Neural progenitor cell (in vitro differentiated cells): Measurements from ENCODE around the gene PDK3. TPM values are rescaled to one million over a fixed set of nuclear protein-coding genes. Genes with fewer than 3 reads are reported as not detected.

Experiments used
- DNase-seq: peaks from one replicate; pipeline ENCODE4 v3.0.0-alpha.2; 2016; ENCODE audit warnings: low spot score
- H2AFZ ChIP-seq: fragments of 200-600 bp; sonication (generic); replicated peaks from 2 replicates; pipeline ENCODE4 v1.6.1; 2016; ENCODE audit warnings: antibody characterized with exemption
- H3F3A ChIP-seq: fragments of 200-600 bp; sonication (generic); 2 replicates; pipeline ENCODE4 v1.6.1; 2016; ENCODE audit warnings: antibody characterized with exemption, low read depth
- H3K27ac ChIP-seq: fragments of 200-600 bp; sonication (generic); 2 replicates; pipeline ENCODE4 v1.5.1; 2016; ENCODE audit warnings: mild to moderate bottlenecking
- H3K27me3 ChIP-seq: fragments of 200-600 bp; sonication (generic); 2 replicates; pipeline ENCODE4 v1.6.1; 2016; ENCODE audit warnings: mild to moderate bottlenecking, moderate library complexity
- H3K36me3 ChIP-seq: fragments of 200-600 bp; sonication (generic); 2 replicates; pipeline ENCODE4 v1.5.1; 2016
- H3K4me1 ChIP-seq: fragments of 200-600 bp; sonication (generic); 2 replicates; pipeline ENCODE4 v1.6.1; 2016; ENCODE audit warnings: mixed run types
- H3K4me2 ChIP-seq: fragments of 200-600 bp; sonication (generic); 2 replicates; pipeline ENCODE4 v1.6.1; 2016
- H3K4me3 ChIP-seq: fragments of 200-600 bp; sonication (generic); 2 replicates; pipeline ENCODE4 v1.5.1; 2016
- H3K79me2 ChIP-seq: fragments of 200-600 bp; sonication (generic); 2 replicates; pipeline ENCODE4 v1.6.1; 2016; ENCODE audit warnings: low read depth
- H3K9ac ChIP-seq: fragments of 200-600 bp; sonication (generic); 2 replicates; pipeline ENCODE4 v1.6.1; 2016
- H3K9me3 ChIP-seq: fragments of 200-600 bp; sonication (generic); 2 replicates; pipeline ENCODE4 v1.5.1; 2016; ENCODE audit warnings: low read depth
- H4K20me1 ChIP-seq: fragments of 200-600 bp; sonication (generic); 2 replicates; pipeline ENCODE4 v1.6.1; 2016; ENCODE audit warnings: low read depth
- H3K27ac Mint-ChIP-seq: 3 replicates; pipeline ENCODE4 v1.8.0; 2021; ENCODE audit warnings: mixed read lengths
- H3K27me3 Mint-ChIP-seq: 2 replicates; pipeline ENCODE4 v1.8.0; 2022; ENCODE audit warnings: low read depth, mild to moderate bottlenecking, inconsistent platforms, moderate library complexity, mixed read lengths; ENCODE audit not compliant: insufficient read depth
- H3K36me3 Mint-ChIP-seq: 3 replicates; pipeline ENCODE4 v1.8.0; 2021; ENCODE audit warnings: mixed read lengths
- H3K4me1 Mint-ChIP-seq: 3 replicates; pipeline ENCODE4 v1.8.0; 2021; ENCODE audit warnings: mixed read lengths
- H3K4me3 Mint-ChIP-seq: 3 replicates; pipeline ENCODE4 v1.8.0; 2021; ENCODE audit warnings: mild to moderate bottlenecking, moderate library complexity, mixed read lengths
- H3K9me3 Mint-ChIP-seq: 3 replicates; pipeline ENCODE4 v1.8.0; 2020; ENCODE audit warnings: mixed read lengths
- CTCF ChIP-seq: fragments of 200-600 bp; sonication (generic); IDR thresholded peaks from 2 replicates; pipeline ENCODE4 v1.5.1; 2017; ENCODE audit warnings: antibody characterized with exemption, mild to moderate bottlenecking
- EZH2 ChIP-seq: fragments of 200-600 bp; sonication (generic); IDR thresholded peaks from 2 replicates; pipeline ENCODE4 v1.6.1; 2017; ENCODE audit warnings: antibody characterized with exemption, mild to moderate bottlenecking, moderate library complexity
- EZH2phosphoT487 ChIP-seq: fragments of 200-600 bp; sonication (generic); IDR thresholded peaks from 2 replicates; pipeline ENCODE4 v1.6.1; 2017; ENCODE audit warnings: antibody characterized with exemption
- total RNA-seq: library from RNA; depleted of rRNA; stranded (reverse); fragments of >200 nt; gene quantifications from 2 replicates; pipeline ENCODE4 v1.2.3, GENCODE V29; 2015; ENCODE audit warnings: low replicate concordance

The PDK3 gene
- total RNA-seq, 1 donor from 2014 or later, result 100 TPM

DNA sequence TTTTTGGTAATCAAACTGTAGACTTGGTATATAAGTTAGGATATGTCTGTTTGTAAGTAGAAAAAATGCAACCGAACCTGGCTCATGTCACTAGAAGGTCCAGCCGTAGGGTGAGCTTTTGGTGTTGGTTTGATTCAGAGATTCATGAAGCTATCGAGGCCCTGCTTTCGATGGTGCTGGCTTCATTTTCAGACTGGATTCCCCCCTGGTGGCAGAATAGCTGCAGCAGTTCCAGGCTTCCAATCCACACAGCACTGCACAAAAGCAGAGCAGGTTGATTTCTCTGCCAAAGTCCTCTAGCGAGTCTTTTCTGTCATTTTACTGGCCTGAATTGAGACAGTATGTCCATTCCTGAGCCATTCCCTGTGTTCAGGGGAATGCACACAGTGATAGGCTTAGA lies 33.1 kb downstream of the PDK3 start:
- Histone ChIP-seq H3K4me3 (no peak overlapping the region), H3K4me1 (peaks cover 10% of the 10 kb centered on the region), H3K27me3 (no peaks in the 10 kb centered on the region), H3K79me2 (no peaks in the 10 kb centered on the region), H4K20me1 (peaks cover 24% of the 10 kb centered on the region), H3K4me2 (no peak overlapping the region), H3K27ac (peak overlapping the region; percentile 13), H3K36me3 (peaks cover 7% of the 10 kb centered on the region), H2AFZ (no peak overlapping the region), H3K9me3 (no peaks in the 10 kb centered on the region), H3F3A (peaks cover 14% of the 10 kb centered on the region), H3K9ac (no peak overlapping the region)
- Mint-ChIP-seq H3K4me3 (no peak overlapping the region), H3K36me3 (peaks cover 20% of the 10 kb centered on the region), H3K27me3 (no peaks in the 10 kb centered on the region), H3K27ac (no peak overlapping the region), H3K9me3 (no peaks in the 10 kb centered on the region), H3K4me1 (peaks cover 20% of the 10 kb centered on the region)
- TF ChIP-seq CTCF, result peak; percentile 42
- TF ChIP-seq EZH2, result no peak
- TF ChIP-seq EZH2phosphoT487, result no peak
- peak; percentile 41 for DNase-seq

DNA sequence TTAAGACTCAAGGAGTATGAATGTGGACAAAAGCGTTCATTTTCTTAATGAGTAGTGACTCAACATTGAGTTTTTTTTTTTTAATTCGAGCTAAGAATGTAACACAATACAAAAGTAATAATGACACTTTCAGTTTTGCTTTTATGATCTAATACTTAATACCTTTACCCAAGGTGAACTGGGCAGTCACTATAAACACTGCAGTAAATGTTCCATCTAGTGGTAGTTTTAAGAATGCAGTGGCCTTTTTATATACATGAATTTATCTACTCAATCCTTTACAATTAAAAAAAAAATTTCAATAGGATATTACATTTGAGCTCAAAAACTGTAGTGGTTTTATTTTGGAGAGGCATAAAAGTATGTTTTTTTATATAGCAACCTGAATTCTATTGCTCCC lies 33.9 kb downstream of the PDK3 start:
- no peak overlapping the region for H3K4me3 ChIP-seq
- DNase-seq, result no peak
- Mint-ChIP-seq H3K27ac (no peak overlapping the region), H3K4me3 (no peak overlapping the region), H3K9me3 (no peaks in the 10 kb centered on the region), H3K4me1 (peaks cover 13% of the 10 kb centered on the region), H3K36me3 (peaks cover 20% of the 10 kb centered on the region), H3K27me3 (no peaks in the 10 kb centered on the region)
- no peak overlapping the region for H2AFZ ChIP-seq
- H3K79me2 ChIP-seq, result no peaks in the 10 kb centered on the region
- peaks cover 7% of the 10 kb centered on the region for H3K36me3 ChIP-seq
- TF ChIP-seq EZH2phosphoT487 (no peak), CTCF (peak; percentile 49), EZH2 (no peak)
- peaks cover 17% of the 10 kb centered on the region for H4K20me1 ChIP-seq
- H3K27me3 ChIP-seq, result no peaks in the 10 kb centered on the region
- H3K4me1 ChIP-seq, result peaks cover 9% of the 10 kb centered on the region
- H3F3A ChIP-seq, result peaks cover 8% of the 10 kb centered on the region
- no peak overlapping the region for H3K9ac ChIP-seq
- no peaks in the 10 kb centered on the region for H3K9me3 ChIP-seq
- no peak overlapping the region for H3K4me2 ChIP-seq
- H3K27ac ChIP-seq, result no peak overlapping the region

DNA sequence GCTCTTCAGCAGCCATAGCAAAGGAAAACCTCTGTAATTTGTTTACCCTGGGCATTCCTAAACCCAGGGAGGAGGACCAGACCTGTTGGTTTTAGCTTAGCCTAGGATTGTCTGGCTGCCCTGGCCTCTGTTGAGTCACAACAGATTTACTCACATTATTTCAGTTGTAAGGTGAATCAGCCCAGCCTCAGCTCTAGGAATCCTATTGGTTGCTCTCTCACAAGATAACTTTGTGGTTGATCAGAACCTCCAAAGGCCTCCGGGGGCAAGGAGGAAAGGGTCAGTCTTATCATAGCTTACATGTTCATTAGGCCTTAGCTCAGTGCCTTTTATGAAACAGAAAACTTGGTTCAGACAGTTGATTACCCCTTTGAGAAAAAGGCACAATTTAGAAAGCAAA lies 41.0 kb downstream of the PDK3 start:
- TF ChIP-seq CTCF, result no peak
- no peak for TF ChIP-seq EZH2
- no peak for TF ChIP-seq EZH2phosphoT487
- H3K4me2 ChIP-seq, result no peak overlapping the region
- no peaks in the 10 kb centered on the region for H3K27me3 Mint-ChIP-seq

More for the DNA sequence above, 41.0 kb downstream of the PDK3 start:
- no peak overlapping the region for H2AFZ ChIP-seq
- H3K4me3 Mint-ChIP-seq, result no peak overlapping the region
- H3F3A ChIP-seq, result no peaks in the 10 kb centered on the region
- no peak overlapping the region for H3K27ac Mint-ChIP-seq
- no peaks in the 10 kb centered on the region for H3K9me3 Mint-ChIP-seq
- no peak for DNase-seq
- no peak overlapping the region for H3K4me3 ChIP-seq
- H3K36me3 ChIP-seq, result peaks cover 1% of the 10 kb centered on the region
- H3K4me1 ChIP-seq, result no peaks in the 10 kb centered on the region
- H3K9ac ChIP-seq, result no peak overlapping the region
- no peak overlapping the region for H3K27ac ChIP-seq
- no peaks in the 10 kb centered on the region for H4K20me1 ChIP-seq
- no peaks in the 10 kb centered on the region for H3K27me3 ChIP-seq
- H3K79me2 ChIP-seq, result no peaks in the 10 kb centered on the region
- no peaks in the 10 kb centered on the region for H3K4me1 Mint-ChIP-seq
- no peaks in the 10 kb centered on the region for H3K9me3 ChIP-seq
- peaks cover 30% of the 10 kb centered on the region for H3K36me3 Mint-ChIP-seq
